ENCODE data around the gene TBX2.
"Not testable (repeated sequence)": the region's sequence is repeated elsewhere in the genome, so short reads cannot be mapped to it uniquely, and the experiment has no call there.

The TBX2 gene

DNA sequence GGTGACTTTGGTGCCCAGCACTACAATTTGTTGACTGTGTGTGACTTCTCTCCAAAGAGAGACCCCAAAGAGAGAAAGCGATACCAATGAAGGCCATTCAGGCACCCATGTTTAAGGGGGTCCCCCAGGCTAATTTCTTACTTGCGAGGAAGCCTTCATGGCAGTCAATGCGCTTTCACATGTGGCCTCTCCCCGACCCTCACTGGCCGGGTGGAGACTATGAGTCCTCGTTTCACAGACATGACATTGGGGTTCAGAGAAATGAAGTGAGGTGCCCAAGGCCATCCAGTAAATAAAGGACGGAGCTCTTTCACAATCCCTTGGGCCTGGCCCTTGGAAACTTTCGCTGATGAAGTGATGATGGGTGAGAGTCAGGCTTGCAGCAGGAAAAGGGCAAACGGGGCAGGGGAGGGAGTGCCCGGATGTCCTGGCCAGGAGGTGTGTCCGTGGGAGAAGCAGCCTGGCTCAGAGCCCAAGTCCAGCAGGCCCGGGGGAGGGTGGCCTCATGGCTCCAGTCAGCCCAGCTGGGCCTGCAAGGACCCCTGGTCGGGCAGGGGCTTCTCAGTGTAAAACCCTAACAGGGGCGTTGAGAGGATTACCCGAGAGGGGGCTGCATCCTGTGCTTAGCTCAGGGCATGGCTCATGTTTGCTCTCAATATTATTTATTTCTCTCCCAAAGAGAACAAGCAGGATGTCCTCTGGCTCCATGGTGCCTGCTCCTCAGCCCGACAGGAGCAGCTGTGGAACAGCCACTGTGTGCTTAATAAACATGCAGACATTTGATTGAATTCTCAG lies 14.7 kb downstream of the TBX2 start:
- no peak for DNase-seq

GRCh38 chr17:61414936-61415251 lies 15.3 kb downstream of the TBX2 start:
- no peak for DNase-seq

DNA sequence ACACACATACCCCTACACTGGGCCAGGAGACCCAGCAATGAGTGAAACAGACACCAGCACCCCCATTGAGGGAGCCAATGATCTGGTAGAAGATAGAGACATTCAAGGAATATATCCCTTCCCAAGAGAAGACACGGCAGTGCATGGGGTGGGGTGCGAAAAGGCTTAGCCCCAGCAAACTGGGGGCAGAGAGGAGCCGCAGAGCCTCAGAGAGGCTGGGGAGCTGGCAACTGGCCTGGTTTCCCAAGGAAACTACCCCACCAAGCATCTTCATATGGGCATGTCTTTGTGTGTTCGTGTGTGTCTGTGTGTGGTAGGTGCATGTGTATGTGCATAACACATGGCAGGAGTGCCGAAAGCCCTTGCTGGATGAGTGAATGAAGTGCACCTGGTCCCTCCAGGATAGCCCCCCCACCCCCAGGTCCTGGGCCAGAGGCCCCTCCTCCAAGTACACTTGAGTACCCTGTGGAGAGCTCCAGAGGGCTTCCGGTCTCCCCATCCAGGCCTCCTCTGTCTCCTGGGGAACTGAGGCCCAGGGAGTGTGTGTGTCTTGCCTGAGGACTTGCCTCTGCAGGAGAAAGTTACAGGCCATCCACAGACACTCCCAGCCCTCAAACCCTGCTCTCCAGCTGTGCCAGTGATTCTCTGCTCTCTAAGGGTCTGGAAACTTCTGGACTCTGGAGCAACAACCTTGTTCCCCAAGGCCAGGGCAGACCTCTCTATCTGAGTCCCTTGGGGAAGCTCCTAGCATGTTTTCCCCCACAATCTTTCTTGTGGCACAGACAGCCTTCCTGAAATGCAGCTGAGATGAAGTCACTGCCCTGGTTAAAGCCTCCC lies 15.9 kb downstream of the TBX2 start:
- peak; percentile 38 for DNase-seq

DNA sequence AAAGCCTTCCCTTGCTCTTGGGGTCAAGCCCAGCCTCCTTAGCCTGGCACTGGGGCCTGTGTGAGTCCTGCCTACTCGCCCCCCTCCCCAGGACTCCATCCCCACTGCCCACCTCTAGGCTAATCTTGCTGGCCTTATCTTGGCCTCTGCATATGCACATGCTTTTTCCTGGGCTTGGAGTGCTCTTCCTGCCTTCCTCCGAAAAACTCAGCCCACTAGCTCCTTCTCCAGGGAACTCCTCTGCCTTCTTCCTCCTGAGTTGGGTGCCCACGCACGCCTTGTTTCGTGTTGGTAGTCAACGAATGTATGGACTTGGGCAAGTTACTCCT lies 16.5 kb downstream of the TBX2 start:
- no peak for DNase-seq

- peak; percentile 87 for DNase-seq
These were observed 17.1 kb downstream of the TBX2 start for GRCh38 chr17:61416540-61417363.

DNA sequence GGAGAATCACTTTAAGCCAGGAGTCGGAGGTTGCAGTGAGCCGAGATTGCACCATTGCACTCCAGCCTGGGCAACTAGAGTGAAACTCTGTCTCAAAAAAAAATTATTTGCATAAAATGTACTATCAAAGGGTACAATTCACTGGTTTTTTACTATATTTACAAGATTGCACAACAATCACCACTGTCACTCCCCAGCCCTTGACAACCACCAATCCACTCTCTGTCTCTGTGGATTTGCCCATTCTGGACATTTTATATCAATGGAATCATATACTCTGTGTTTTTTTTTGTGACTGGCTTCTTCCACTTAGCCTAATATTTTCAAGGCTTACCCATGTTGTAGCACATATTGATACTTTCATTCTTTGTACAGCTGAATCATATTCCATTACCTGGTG lies 18.8 kb downstream of the TBX2 start:
- DNase-seq: no peak

DNA sequence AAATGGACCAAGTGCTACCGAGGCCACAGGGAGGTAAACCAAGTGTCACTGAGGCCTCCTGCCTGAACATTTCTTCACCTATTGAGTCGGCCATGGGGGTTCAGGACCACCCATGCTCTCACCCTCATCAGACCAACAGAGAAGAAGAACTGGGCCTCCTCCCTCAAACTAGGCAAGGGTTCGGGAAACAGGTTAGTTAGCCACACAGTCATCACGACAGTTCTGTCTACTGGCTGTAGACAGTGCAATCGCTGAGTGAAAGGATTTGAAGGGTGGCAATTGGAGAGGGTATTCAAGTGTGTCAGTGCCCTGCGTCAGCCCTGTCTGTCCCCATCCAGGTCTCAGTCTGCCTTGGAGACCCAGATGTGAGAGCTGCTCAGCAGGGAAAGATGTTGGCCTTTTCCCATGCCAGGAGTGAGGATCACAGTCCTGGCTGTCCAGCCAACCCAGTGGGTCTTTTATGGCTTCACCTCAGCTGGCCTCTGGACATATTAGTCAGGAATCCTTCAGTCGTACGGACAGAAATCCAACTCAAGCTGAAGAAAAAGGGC lies 19.9 kb downstream of the TBX2 start:
- no peak for DNase-seq

GRCh38 chr17:61420052-61420451 lies 20.4 kb downstream of the TBX2 start:
- DNase-seq: no peak

DNA sequence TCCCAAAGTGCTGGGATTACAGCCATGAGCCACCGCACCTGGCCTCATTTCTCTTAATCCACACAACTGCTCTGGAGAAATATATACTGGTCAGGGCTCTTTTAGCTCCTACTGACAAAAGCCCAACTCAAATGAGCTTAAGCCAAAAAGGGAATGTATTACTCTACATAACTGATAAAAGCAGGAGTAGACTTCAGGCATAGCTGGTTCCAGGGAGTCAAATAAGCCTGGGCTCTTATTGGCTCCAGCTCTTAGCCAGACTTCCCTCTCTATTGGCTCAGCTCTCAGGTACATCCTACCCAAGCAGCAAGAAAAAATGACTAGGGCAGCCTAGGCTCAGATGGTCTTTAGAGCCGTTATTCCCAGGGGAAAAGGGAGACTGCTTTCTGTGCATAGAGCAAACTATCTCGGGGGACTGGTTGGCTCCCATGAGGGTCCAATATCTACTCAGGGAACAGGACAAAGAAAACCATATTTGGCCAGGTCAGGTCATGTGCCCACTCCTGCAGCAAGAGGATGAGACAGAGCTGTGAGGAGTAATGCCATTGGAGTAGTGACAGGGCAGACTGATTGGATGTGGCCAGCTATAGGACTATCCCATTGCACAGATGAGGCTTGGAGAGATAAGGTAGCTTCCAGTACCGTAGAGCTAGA lies 21.2 kb downstream of the TBX2 start:
- no peak for DNase-seq

DNA sequence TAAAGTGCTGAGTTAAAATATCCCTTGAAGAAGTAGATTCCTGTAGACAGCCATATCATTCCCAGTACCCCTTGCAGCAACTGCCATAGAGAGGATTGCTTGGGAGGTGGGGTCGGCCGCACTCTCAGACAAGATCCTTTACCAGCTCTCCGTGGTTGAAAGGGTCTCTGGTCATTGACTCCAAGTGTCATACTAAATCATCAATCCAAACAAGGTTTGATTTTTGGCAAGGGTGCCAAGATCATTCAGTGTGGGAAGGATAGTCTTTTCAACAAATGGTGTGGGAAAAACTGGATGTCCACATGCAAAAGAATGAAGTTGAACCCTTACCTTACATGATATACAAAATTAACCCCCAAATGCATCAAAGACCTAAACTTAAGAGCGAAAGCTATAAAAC lies 21.8 kb downstream of the TBX2 start:
- no peak for DNase-seq

- no peak for DNase-seq
These were observed 22.6 kb downstream of the TBX2 start for GRCh38 chr17:61422116-61422799.

DNA sequence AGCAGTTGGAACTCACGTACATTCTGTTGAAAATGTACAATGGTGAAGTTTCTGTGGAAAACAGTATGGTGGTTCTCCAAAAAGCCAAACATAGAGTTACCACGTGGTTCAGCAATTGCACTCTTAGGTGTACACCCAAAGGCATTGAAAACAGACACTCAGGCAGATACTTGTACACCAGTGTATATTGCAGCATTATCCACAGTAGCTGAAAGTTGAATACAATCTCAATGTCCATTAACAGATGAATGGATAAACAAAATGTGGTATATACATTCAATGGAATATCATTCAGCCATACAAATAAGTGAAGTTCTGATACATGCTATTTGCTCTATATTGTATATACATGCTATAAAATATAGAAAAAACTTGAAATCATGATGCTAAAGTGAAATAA lies 23.2 kb downstream of the TBX2 start:
- no peak for DNase-seq

DNA sequence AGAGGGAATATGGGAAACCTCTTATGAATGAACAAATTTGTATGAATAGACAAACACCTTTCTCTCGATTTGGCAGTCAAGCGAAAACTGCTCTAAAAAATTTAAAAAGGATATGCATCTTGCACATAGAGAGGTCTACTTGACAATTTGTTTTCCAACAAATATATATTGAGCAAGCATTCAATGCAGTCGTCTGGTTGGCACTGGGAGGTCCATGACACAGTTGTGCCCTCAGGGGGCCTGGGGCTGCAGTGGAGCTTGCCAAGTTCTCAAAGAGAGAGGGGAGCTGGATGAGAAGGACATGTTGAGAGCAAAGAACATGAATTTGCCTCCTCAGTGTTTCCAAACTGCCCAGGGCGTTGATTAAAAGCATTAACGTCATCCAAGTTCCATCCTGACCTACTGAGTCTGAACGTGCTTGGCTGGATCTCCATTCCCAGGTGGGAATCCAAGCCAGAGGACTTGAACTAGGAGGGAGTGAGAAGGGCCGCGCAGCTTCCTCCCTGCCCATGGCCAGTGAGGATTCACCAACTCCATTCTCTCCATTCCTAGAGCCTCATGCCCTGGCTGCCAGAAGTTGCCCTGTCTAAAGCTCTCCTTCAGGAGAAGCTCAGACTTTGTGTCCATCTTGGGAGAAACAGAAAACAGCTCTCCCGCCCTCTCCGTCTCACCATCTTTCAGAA lies 24.5 kb downstream of the TBX2 start:
- no peak for DNase-seq

DNA sequence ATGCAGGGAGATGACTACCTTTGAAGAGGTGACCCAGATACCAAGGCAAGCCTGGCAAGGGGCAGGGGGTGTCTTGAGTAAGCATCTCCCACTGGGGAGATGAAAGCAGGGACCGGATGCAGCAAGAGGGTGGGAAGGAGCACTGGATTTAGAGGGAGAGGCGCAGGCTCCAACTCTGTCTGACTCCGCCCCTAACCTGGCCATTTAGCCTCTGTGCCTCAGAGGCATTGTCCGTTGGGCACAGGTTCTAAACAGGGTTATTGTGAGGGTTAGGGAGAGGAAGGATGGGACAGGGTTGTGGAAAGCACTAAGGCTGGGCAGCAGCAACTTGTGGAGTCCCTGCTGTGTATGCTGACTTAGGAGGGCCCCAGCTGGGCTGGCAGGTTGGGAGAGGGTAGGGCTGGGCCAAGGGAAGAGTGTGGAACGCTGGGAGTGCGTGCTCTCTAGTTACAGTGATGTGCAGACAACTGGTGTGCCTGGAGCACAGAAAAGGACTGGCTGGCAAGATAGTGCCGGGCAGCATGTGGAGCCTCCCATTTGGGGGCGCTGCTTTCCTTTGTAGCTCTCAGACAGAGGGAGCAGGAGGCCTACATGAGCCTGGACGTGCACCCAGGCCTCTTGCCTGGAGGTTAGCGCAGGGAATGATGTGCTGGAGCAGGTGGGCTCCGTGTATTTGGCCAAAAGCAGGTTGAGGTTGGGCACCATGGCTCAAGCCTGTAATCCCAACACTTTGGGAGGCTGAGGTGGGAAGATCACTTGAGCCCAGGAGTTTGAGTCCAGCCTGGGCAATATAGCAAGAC lies 26.2 kb downstream of the TBX2 start:
- no peak for DNase-seq

DNA sequence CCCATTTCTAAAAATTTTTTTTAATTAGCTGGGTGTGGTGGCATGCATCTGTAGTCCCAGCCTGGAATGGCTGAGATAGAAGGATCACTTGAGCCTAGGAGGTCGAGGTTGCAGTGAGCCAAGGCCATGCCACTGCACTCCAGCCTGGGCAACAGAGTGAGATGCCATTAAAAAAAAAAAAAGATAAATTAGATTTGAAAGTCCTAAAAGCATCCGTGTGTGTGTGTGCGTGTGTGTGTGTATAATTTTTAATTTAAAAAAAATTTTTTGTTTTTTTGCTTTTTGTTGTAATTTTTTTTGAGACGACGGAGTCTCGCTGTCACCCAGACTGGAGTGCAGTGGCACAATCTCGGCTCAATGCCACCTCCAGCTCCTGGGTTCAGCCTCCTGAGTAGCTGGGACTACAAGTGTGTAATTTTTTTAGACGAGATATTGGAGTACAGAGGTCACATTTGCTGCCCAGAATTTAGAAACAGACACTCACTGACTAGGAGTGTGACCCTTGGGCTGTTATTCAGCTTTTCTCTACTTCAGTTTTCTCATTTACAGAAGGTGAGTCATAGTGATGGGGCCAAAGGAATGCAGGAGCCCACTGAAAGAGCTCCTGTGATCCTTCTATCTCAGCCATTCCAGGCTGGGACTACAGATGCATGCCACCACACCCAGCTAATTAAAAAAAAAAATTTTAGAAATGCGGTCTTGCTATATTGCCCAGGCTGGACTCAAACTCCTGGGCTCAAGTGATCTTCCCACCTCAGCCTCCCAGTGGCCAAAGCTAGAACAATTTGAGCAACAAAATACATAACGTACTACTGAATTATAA lies 27.1 kb downstream of the TBX2 start:
- DNase-seq: peak; percentile 38

- no peak for DNase-seq
These were observed 27.9 kb downstream of the TBX2 start for GRCh38 chr17:61427567-61427966.

DNA sequence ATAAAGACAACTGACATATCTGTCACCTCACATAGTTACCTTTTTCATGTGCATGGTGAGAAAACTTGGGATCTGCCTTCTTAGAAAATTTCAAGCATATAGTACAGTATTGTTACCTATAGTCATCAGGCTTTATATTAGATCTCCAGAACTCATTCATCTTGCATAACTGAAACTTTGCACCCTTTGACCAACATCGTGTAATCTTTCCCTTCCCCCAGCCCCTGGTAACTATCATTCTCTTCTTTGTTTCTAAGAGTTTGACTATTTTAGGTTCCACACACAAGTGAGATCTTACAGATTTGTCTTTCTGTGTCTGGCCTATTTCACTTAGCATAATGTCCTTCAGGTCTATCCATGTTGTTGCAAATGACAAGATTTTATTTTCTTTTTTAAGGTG lies 29.6 kb downstream of the TBX2 start:
- no peak for DNase-seq

DNA sequence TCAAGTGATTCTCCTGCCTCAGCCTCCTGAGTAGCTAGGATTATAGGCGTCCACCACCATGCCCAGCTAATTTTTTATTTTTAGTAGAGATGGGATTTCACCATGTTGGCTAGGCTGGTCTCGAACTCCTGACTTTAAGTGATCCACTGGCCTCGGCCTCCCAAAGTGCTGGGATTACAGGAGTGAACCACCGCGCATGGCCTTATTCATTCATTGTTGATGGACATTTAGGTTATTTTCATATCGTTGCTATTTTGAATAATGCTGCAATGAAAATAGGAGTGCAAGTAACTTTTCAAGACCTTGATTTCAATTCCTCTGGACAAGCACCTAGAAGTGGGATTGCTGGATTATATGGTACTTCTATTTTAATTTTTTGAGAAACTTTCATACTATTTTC lies 30.2 kb downstream of the TBX2 start:
- DNase-seq: not testable (repeated sequence)

- peak; percentile 38 for DNase-seq
These were observed 32.1 kb downstream of the TBX2 start for GRCh38 chr17:61431594-61432311.
